ENCODE results near the gene C2CD4A. TPM values are rescaled to one million over a fixed set of nuclear protein-coding genes. Genes with fewer than 3 reads are reported as not detected.

The C2CD4A gene
- total RNA-seq, 4 donors from 2014 or later: 0.22 to 0.39 (median 0.25) TPM; not detected in 1

DNA sequence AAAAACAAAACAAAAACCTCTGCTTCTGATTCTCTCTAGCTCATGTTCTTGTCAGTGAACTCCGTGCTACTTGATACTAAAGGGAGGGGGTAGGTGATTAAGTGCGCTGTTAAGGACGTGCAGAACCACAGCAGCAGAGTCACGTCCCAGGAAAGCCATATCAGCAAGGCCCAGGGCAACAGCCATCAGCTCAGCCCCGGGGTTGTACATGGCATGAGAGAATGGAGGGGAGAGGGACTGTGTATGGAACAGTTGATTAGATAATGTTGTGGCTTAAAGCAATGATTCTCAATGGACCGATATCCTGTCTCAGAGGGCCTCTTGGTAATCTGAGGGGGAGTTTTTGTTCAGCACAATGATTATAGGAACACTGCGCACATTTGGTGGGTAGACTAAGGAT lies 27.6 kb downstream of the C2CD4A start:
- no peaks in the 10 kb centered on the region for H3K36me3 ChIP-seq
- no peaks in the 10 kb centered on the region for H3K4me1 ChIP-seq
- WGBS, 2 donors: 73 to 78% methylated on average over 7 of the region's 7 CpGs
- no peaks in the 10 kb centered on the region for H3K27me3 ChIP-seq
- no peak overlapping the region for H3K4me3 ChIP-seq (replicated peaks in 1 of 3)
- no peak overlapping the region for H3K27ac ChIP-seq
- no peak for DNase-seq
- H3K9me3 ChIP-seq: no peaks in the 10 kb centered on the region
- intact Hi-C loops (cut with DNase I): no loop called here
- TF ChIP-seq POLR2A (IDR thresholded peaks at IDR 0.05): no peak
- TF ChIP-seq, protein P1, sequence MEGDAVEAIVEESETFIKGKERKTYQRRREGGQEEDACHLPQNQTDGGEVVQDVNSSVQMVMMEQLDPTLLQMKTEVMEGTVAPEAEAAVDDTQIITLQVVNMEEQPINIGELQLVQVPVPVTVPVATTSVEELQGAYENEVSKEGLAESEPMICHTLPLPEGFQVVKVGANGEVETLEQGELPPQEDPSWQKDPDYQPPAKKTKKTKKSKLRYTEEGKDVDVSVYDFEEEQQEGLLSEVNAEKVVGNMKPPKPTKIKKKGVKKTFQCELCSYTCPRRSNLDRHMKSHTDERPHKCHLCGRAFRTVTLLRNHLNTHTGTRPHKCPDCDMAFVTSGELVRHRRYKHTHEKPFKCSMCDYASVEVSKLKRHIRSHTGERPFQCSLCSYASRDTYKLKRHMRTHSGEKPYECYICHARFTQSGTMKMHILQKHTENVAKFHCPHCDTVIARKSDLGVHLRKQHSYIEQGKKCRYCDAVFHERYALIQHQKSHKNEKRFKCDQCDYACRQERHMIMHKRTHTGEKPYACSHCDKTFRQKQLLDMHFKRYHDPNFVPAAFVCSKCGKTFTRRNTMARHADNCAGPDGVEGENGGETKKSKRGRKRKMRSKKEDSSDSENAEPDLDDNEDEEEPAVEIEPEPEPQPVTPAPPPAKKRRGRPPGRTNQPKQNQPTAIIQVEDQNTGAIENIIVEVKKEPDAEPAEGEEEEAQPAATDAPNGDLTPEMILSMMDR (IDR thresholded peaks at IDR 0.05): no peak

DNA sequence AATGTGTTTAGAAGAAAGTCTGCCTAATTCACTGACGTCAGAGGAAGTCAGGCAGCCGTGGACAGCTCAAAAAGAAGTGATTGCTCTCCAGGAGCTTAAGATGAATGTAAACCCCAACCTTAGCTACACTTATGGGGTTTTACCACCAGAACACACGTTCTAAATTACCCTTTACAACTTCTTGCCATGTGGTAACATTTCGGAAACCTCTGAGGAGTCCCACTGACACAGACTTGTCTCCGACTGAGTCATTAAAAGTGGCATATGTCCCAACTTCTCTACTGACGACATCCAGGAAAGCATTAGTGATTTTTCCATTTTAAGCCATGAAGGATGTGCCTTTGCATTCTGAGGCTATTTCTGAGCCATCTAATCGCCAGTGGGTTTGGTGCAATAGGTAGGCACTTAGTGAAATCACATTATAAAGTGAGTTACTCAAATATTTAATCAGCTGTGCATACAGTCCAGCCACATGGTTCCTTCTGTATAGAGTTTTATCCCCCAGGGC lies 32.4 kb downstream of the C2CD4A start:
- no peaks in the 10 kb centered on the region for H3K4me1 ChIP-seq
- WGBS, 2 donors: 55% methylated on average over 7 of the region's 7 CpGs
- no peaks in the 10 kb centered on the region for H3K27me3 ChIP-seq
- intact Hi-C loops (cut with DNase I): no loop called here
- no peak overlapping the region for H3K27ac ChIP-seq
- H3K4me3 ChIP-seq (replicated peaks in 1 of 3): no peak overlapping the region
- no peaks in the 10 kb centered on the region for H3K36me3 ChIP-seq
- no peak for DNase-seq
- no peaks in the 10 kb centered on the region for H3K9me3 ChIP-seq
- no peak for TF ChIP-seq POLR2A (IDR thresholded peaks at IDR 0.05)
- TF ChIP-seq, protein P1 (IDR thresholded peaks at IDR 0.05): no peak

- Histone ChIP-seq H3K4me1 (no peaks in the 10 kb centered on the region), H3K27me3 (no peaks in the 10 kb centered on the region), H3K9me3 (no peaks in the 10 kb centered on the region), H3K4me3 (replicated peaks in 1 of 3) (no peak overlapping the region), H3K27ac (no peak overlapping the region), H3K36me3 (no peaks in the 10 kb centered on the region)
- TF ChIP-seq, protein P1 (IDR thresholded peaks at IDR 0.05): no peak
- no peak for TF ChIP-seq POLR2A (IDR thresholded peaks at IDR 0.05)
- WGBS, 2 donors: 92 to 94% methylated on average over 7 of the region's 7 CpGs
- no peak for DNase-seq
- intact Hi-C loops (cut with DNase I): no loop called here
Observed at GRCh38 chr15:62103431-62103830, 36.7 kb downstream of the C2CD4A start.

- Histone ChIP-seq H3K36me3 (no peaks in the 10 kb centered on the region), H3K27ac (no peak overlapping the region), H3K27me3 (no peaks in the 10 kb centered on the region), H3K4me1 (no peaks in the 10 kb centered on the region), H3K9me3 (no peaks in the 10 kb centered on the region), H3K4me3 (replicated peaks in 1 of 3) (no peak overlapping the region)
- TF ChIP-seq, protein P1 (IDR thresholded peaks at IDR 0.05): no peak
- TF ChIP-seq POLR2A (IDR thresholded peaks at IDR 0.05): no peak
- WGBS, 2 donors: 77 to 87% methylated on average over 3 of the region's 3 CpGs
- intact Hi-C loops (cut with DNase I): no loop called here
- no peak for DNase-seq
Observed at GRCh38 chr15:62104401-62104800, 37.6 kb downstream of the C2CD4A start.

GRCh38 chr15:62104846-62105245 lies 38.1 kb downstream of the C2CD4A start:
- H3K27me3 ChIP-seq: no peaks in the 10 kb centered on the region
- TF ChIP-seq POLR2A (IDR thresholded peaks at IDR 0.05): no peak
- TF ChIP-seq, protein P1 (IDR thresholded peaks at IDR 0.05): no peak
- no peak overlapping the region for H3K4me3 ChIP-seq (replicated peaks in 1 of 3)
- H3K36me3 ChIP-seq: no peaks in the 10 kb centered on the region
- no peak overlapping the region for H3K27ac ChIP-seq
- peaks cover 0 to 1% of the 10 kb centered on the region in 2 donors for H3K4me1 ChIP-seq
- intact Hi-C loops (cut with DNase I): no loop called here
- no peak for DNase-seq
- 62 to 81% methylated on average over 5 of the region's 5 CpGs for WGBS, 2 donors
- H3K9me3 ChIP-seq: no peaks in the 10 kb centered on the region
